ENCODE results near the gene CS.

The CS gene

DNA sequence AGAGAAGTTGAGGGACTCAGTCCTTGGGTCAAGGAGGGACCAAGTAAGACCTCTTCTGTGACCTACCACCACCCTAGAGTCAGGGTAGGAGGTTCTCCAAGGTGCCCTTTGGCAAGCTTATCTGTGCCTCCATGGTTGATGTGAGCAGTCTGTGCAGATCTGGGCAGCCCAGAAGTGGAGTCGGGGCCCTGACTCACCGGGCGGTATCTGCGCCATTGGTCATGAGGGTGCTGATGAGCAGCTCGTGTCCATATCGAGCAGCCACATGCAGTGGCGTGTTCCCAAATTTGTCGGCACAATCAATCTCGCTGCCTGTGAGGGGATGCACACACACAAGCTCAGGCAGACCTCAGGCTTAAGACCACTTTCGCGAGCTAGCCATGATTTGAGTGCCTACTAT lies 47.0 kb downstream of the CS start:
- Histone ChIP-seq H3K27me3 (ENCODE audit: control insufficient read depth, low read length) (no peaks in the 10 kb centered on the region), H4K20me1 (ENCODE audit: control insufficient read depth, insufficient read depth, low read depth, low read length) (no peaks in the 10 kb centered on the region)

DNA sequence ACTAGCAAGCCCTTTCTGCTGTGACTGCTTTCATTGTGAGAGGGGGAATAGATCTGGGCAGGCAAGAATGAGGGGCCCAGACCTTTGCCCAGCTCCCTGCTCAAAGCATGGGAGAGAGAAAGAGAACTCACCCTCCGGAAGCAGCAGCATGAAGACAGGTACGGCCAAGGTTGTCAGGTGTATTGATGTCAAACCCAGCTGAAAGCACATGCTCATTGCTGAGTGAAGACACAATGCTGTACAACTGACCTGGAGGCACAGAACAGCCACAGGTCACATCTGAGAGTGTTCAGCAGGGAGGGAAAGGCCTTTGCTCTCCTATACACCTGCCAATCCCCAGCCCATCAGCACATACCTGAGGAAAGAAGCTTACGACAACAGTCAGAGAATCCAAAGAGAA lies 47.5 kb downstream of the CS start:
- no peak overlapping the region for H3K27ac ChIP-seq (ENCODE audit: low read depth, low read length)
- no peaks in the 10 kb centered on the region for H4K20me1 ChIP-seq (ENCODE audit: control insufficient read depth, insufficient read depth, low read depth, low read length)
- H3K79me2 ChIP-seq (ENCODE audit: control insufficient read depth, low read length) = peaks cover 17% of the 10 kb centered on the region

More for the DNA sequence above, 47.0 kb downstream of the CS start:
- peaks cover 69% of the 10 kb centered on the region for H3K36me3 ChIP-seq (ENCODE audit: control insufficient read depth, low read length)
- peaks cover 13% of the 10 kb centered on the region for H3K4me1 ChIP-seq (ENCODE audit: control insufficient read depth, low read length)
- H3K9me3 ChIP-seq (ENCODE audit: control insufficient read depth, insufficient read depth, low read length) = no peaks in the 10 kb centered on the region
- no peaks in the 10 kb centered on the region for H3K9me2 ChIP-seq (replicated peaks; ENCODE audit: control insufficient read depth, low read length)
- H3K4me3 ChIP-seq (ENCODE audit: low read length) = no peak overlapping the region
- H3K27ac ChIP-seq (ENCODE audit: low read depth, low read length) = no peak overlapping the region
- H3K79me2 ChIP-seq (ENCODE audit: control insufficient read depth, low read length) = peaks cover 22% of the 10 kb centered on the region
- H3F3A ChIP-seq (ENCODE audit: control insufficient read depth, insufficient read depth) = no peaks in the 10 kb centered on the region
- TF ChIP-seq, protein P1, sequence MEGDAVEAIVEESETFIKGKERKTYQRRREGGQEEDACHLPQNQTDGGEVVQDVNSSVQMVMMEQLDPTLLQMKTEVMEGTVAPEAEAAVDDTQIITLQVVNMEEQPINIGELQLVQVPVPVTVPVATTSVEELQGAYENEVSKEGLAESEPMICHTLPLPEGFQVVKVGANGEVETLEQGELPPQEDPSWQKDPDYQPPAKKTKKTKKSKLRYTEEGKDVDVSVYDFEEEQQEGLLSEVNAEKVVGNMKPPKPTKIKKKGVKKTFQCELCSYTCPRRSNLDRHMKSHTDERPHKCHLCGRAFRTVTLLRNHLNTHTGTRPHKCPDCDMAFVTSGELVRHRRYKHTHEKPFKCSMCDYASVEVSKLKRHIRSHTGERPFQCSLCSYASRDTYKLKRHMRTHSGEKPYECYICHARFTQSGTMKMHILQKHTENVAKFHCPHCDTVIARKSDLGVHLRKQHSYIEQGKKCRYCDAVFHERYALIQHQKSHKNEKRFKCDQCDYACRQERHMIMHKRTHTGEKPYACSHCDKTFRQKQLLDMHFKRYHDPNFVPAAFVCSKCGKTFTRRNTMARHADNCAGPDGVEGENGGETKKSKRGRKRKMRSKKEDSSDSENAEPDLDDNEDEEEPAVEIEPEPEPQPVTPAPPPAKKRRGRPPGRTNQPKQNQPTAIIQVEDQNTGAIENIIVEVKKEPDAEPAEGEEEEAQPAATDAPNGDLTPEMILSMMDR (IDR thresholded peaks at IDR 0.05; ENCODE audit: low read depth, low read length, poor library complexity, severe bottlenecking) = no peak
- TF ChIP-seq EZH2phosphoT487 (IDR thresholded peaks at IDR 0.05; ENCODE audit: borderline replicate concordance, low read length) = no peak
- no peak overlapping the region for H3K4me2 ChIP-seq (ENCODE audit: low read length)

DNA sequence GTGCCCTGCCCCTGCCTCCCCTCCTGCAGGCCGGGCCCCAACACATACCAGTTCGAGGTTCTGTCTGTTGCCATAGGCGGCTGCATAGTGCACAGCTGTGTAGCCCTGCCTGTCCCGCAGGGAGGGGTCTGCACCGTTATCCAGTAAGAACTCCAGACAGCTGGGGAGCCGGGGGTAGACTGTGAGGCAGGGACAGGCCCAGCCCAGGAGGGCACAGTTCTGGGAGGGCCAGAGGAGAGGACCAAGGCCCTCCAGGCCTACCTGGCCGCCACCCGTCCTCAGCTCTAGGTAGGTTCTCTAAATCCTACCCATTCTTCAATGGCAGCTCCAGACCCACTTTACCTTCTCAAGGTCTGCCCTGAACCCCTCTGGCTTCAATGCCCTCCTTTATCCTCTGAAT lies 51.4 kb downstream of the CS start:
- H4K20me1 ChIP-seq (ENCODE audit: control insufficient read depth, insufficient read depth, low read depth, low read length) = no peaks in the 10 kb centered on the region

More for the DNA sequence above, 47.5 kb downstream of the CS start:
- no peak for TF ChIP-seq EZH2phosphoT487 (IDR thresholded peaks at IDR 0.05; ENCODE audit: borderline replicate concordance, low read length)
- TF ChIP-seq, protein P1 (IDR thresholded peaks at IDR 0.05; ENCODE audit: low read depth, low read length, poor library complexity, severe bottlenecking) = no peak
- H3K4me1 ChIP-seq (ENCODE audit: control insufficient read depth, low read length) = peaks cover 13% of the 10 kb centered on the region
- H3F3A ChIP-seq (ENCODE audit: control insufficient read depth, insufficient read depth) = no peaks in the 10 kb centered on the region
- H3K4me2 ChIP-seq (ENCODE audit: low read length) = no peak overlapping the region
- H3K36me3 ChIP-seq (ENCODE audit: control insufficient read depth, low read length) = peaks cover 73% of the 10 kb centered on the region
- H3K9me3 ChIP-seq (ENCODE audit: control insufficient read depth, insufficient read depth, low read length) = no peaks in the 10 kb centered on the region
- no peaks in the 10 kb centered on the region for H3K27me3 ChIP-seq (ENCODE audit: control insufficient read depth, low read length)
- no peak overlapping the region for H3K4me3 ChIP-seq (ENCODE audit: low read length)
- H3K9me2 ChIP-seq (replicated peaks; ENCODE audit: control insufficient read depth, low read length) = no peaks in the 10 kb centered on the region

More for the DNA sequence above, 51.4 kb downstream of the CS start:
- Histone ChIP-seq H3K79me2 (ENCODE audit: control insufficient read depth, low read length) (no peaks in the 10 kb centered on the region), H3K27ac (ENCODE audit: low read depth, low read length) (no peak overlapping the region), H3K9me3 (ENCODE audit: control insufficient read depth, insufficient read depth, low read length) (no peaks in the 10 kb centered on the region), H3F3A (ENCODE audit: control insufficient read depth, insufficient read depth) (no peaks in the 10 kb centered on the region), H3K27me3 (ENCODE audit: control insufficient read depth, low read length) (no peaks in the 10 kb centered on the region), H3K9me2 (replicated peaks; ENCODE audit: control insufficient read depth, low read length) (no peaks in the 10 kb centered on the region), H3K4me1 (ENCODE audit: control insufficient read depth, low read length) (no peaks in the 10 kb centered on the region; the same call in 1 of the 2 replicates), H3K4me2 (ENCODE audit: low read length) (no peak overlapping the region), H3K36me3 (ENCODE audit: control insufficient read depth, low read length) (peaks cover 65% of the 10 kb centered on the region), H3K4me3 (ENCODE audit: low read length) (no peak overlapping the region)
- TF ChIP-seq, protein P1 (IDR thresholded peaks at IDR 0.05; ENCODE audit: low read depth, low read length, poor library complexity, severe bottlenecking) = no peak
- no peak for TF ChIP-seq EZH2phosphoT487 (IDR thresholded peaks at IDR 0.05; ENCODE audit: borderline replicate concordance, low read length)
